Activated CD4-positive, alpha-beta T cell treated with anti-CD3 and anti-CD28 coated beads, Interleukin-2, amount 10 ng/mL, durations not matched to agents 7 days and 5 days (primary cell): ENCODE results near the gene ZMAT3. TPM values are rescaled to one million over a fixed set of nuclear protein-coding genes. Genes with fewer than 3 reads are reported as not detected.
"Not testable (repeated sequence)": the region's sequence is repeated elsewhere in the genome, so short reads cannot be mapped to it uniquely, and the experiment has no call there.

Experiments
- CTCF ChIA-PET: fragments of 350-600 bp; sonication (Branson Sonifier 250); formaldehyde crosslinking; loops from one replicate; lab custom pipeline; 2021; ENCODE audit warnings: antibody characterized with exemption; lab: Charles Lee
- POLR2A ChIA-PET: fragments of 350-600 bp; sonication (Branson Sonifier 250); formaldehyde crosslinking; loops from one replicate; lab custom pipeline; 2021; ENCODE audit warnings: antibody characterized with exemption; lab: Charles Lee
- DNase-seq: peaks from one replicate; pipeline ENCODE4 v3.0.0-alpha.2; 2020
- H3K27ac Mint-ChIP-seq: one replicate; pipeline ENCODE4 v1.8.0; 2021; ENCODE audit warnings: mild to moderate bottlenecking, moderate library complexity, mixed read lengths
- H3K27me3 Mint-ChIP-seq: one replicate; pipeline ENCODE4 v1.8.0; 2021; ENCODE audit warnings: mixed read lengths
- H3K36me3 Mint-ChIP-seq: one replicate; pipeline ENCODE4 v1.8.0; 2021; ENCODE audit warnings: low read depth, mixed read lengths
- H3K4me1 Mint-ChIP-seq: one replicate; pipeline ENCODE4 v1.8.0; 2021; ENCODE audit warnings: mixed read lengths
- H3K4me3 Mint-ChIP-seq: one replicate; pipeline ENCODE4 v1.8.0; 2021; ENCODE audit warnings: mild to moderate bottlenecking, moderate library complexity, mixed read lengths
- H3K9me3 Mint-ChIP-seq: one replicate; pipeline ENCODE4 v1.8.0; 2021; ENCODE audit warnings: mixed read lengths
- total RNA-seq, 2 experiments: library from RNA; stranded (reverse); gene quantifications; one replicate each; pipeline ENCODE4 v1.2.3, GENCODE V29; 2021

The ZMAT3 gene
- total RNA-seq, 2 experiments from 2014 or later: 23.0 to 23.6 TPM

DNA sequence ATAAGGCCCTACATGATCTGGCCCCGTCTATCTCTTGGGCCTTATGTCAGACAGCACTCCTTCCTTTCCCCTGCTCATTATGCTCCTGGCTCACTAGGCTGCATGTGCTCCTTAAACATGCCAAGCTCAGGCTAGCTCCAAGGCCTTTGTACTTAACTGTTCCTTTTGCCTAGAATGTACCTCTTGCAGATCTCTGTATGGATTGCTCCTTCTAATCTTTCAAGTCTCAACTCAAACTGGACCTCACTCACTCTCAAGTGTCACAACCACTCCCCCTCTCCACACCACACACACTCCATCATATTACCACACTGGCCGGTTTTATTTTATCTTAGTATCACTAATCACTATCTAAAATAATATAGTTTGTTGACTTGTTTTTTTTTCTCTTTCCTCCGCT lies 36.4 kb downstream of the ZMAT3 start:
- Mint-ChIP-seq H3K27me3 (no peaks in the 10 kb centered on the region), H3K4me1 (peaks cover 8% of the 10 kb centered on the region), H3K9me3 (peaks cover 2% of the 10 kb centered on the region), H3K4me3 (no peak overlapping the region), H3K36me3 (peaks cover 32% of the 10 kb centered on the region), H3K27ac (no peak overlapping the region)
- ChIA-PET CTCF (no interaction called here), POLR2A (no interaction called here)
- DNase-seq: no peak

- POLR2A ChIA-PET, CTCF ChIA-PET, H3K27ac Mint-ChIP-seq, H3K27me3 Mint-ChIP-seq, DNase-seq, H3K4me3 Mint-ChIP-seq, H3K4me1 Mint-ChIP-seq, H3K9me3 Mint-ChIP-seq: not testable (repeated sequence)
- H3K36me3 Mint-ChIP-seq: peaks cover 26% of the 10 kb centered on the region
Measured at GRCh38 chr3:179033304-179033657, 38.3 kb downstream of the ZMAT3 start.

DNA sequence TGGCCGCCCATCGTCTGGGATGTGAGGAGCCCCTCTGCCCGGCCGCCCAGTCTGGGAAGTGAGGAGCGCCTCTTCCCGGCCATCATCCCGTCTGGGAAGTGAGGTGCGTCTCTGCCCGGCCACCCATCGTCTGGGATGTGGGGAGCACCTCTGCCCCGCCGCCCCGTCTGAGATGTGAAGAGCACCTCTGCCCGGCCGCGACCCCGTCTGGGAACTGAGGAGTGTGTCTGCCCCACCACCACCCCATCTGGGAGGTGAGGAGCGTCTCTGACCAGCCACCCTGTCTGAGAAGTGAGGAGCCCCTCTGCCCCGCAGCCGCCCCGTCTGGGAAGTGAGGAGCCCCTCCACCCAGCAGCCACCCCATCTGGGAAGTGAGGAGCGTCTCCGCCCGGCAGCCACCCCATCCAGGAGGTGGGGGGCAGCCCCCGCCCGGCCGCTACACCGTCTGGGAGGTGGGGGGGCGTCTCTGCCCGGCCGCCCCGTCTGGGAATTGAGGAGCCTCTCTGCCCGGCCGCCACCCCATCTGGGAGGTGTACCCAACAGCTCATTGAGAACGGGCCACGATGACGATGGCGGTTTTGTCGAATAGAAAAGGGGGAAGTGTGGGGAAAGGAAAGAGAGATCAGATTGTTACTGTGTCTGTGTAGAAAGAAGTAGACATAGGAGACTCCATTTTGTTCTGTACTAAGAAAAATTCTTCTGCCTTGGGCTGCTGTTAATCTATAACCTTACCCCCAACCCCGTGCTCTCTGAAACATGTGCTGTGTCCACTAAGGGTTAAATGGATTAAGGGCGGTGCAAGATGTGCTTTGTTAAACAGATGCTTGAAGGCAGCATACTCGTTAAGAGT lies 38.9 kb downstream of the ZMAT3 start:
- H3K27ac Mint-ChIP-seq, CTCF ChIA-PET, POLR2A ChIA-PET: not testable (repeated sequence)

GRCh38 chr3:179029096-179029495 lies 42.5 kb downstream of the ZMAT3 start:
- ChIA-PET POLR2A (no interaction called here), CTCF (interaction anchor here (0.9 kb wide), 1 partner anchor 76 kb away, joined by 3 read pairs; no protein-coding TSS in a partner anchor)
- H3K36me3 Mint-ChIP-seq: peaks cover 25% of the 10 kb centered on the region

More for the DNA sequence above, 38.9 kb downstream of the ZMAT3 start:
- H3K9me3 Mint-ChIP-seq, H3K4me3 Mint-ChIP-seq, H3K27me3 Mint-ChIP-seq, DNase-seq: not testable (repeated sequence)
- Mint-ChIP-seq H3K36me3 (peaks cover 20% of the 10 kb centered on the region), H3K4me1 (peaks cover 14% of the 10 kb centered on the region)

GRCh38 chr3:179028408-179028807 lies 43.2 kb downstream of the ZMAT3 start:
- peaks cover 25% of the 10 kb centered on the region for H3K36me3 Mint-ChIP-seq
- H3K4me3 Mint-ChIP-seq: no peak overlapping the region
- no peaks in the 10 kb centered on the region for H3K9me3 Mint-ChIP-seq
- H3K27me3 Mint-ChIP-seq: no peaks in the 10 kb centered on the region
- H3K4me1 Mint-ChIP-seq: peaks cover 22% of the 10 kb centered on the region
- DNase-seq: no peak
- CTCF ChIA-PET: no interaction called here
- POLR2A ChIA-PET: no interaction called here
- peak overlapping the region; percentile 65 for H3K27ac Mint-ChIP-seq

More at GRCh38 chr3:179029096-179029495, 42.5 kb downstream of the ZMAT3 start:
- peaks cover 25% of the 10 kb centered on the region for H3K4me1 Mint-ChIP-seq
- H3K4me3 Mint-ChIP-seq: no peak overlapping the region
- no peak overlapping the region for H3K27ac Mint-ChIP-seq
- no peaks in the 10 kb centered on the region for H3K9me3 Mint-ChIP-seq
- DNase-seq: no peak
- no peaks in the 10 kb centered on the region for H3K27me3 Mint-ChIP-seq

DNA sequence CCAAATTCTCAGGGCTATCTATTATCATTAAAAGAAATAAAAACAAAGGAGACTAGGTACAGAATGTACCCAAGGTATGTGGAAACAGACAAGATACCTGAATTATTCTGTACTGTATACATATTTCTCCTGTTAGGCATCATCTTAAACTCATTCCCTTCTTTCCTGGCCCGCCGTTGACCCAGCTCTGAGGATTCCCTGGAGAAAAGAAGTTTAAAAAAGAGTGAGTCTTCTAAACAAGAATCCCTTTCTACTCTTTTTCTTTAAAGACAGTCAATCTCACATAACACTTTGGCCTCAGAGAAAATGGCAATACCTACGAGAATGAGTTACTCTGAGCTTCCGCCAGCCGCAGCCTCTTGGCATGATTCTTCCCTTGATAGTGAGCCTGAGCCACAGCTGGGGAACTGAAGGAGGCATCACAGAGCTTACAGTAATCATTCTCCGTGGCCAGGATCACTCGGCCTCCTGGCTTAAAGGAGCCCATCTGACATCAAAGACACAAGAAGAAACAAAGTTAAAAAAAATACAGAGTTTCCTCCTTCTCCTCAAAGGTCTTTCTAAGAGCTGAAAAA lies 44.2 kb downstream of the ZMAT3 start:
- Mint-ChIP-seq H3K36me3 (peaks cover 25% of the 10 kb centered on the region), H3K27me3 (no peaks in the 10 kb centered on the region), H3K9me3 (no peaks in the 10 kb centered on the region), H3K4me3 (no peak overlapping the region), H3K4me1 (peaks cover 22% of the 10 kb centered on the region), H3K27ac (peak overlapping the region; percentile 72)
- DNase-seq: peak; percentile 30
- ChIA-PET CTCF (interaction anchor here (0.7 kb wide), 1 partner anchor 11 kb away, joined by 3 read pairs; no protein-coding TSS in a partner anchor), POLR2A (no interaction called here)

DNA sequence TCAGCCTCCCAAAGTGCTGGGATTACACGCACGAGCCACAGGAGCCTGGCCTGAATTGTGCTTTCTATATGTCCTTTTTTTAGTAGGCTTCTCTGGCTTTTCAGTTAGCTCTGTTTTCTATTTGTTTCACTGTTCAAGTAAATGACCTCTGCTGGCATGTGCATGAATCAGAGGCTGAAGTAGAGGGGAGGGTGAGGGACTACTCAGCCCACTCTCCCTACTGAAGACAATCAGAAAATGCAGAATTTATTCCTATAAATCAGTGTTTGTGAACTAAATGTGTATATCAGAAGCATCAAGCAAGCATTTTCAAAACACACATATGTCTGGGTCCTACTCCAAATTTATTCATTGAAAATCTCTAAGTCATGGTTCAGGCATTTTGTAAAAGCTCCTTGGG lies 45.0 kb downstream of the ZMAT3 start:
- ChIA-PET CTCF (interaction anchor here (1.3 kb wide), 1 partner anchor 11 kb away, joined by 7 read pairs; no protein-coding TSS in a partner anchor), POLR2A (no interaction called here)
- Mint-ChIP-seq H3K27me3 (no peaks in the 10 kb centered on the region), H3K27ac (no peak overlapping the region), H3K9me3 (no peaks in the 10 kb centered on the region), H3K4me1 (peaks cover 28% of the 10 kb centered on the region), H3K4me3 (no peak overlapping the region), H3K36me3 (peaks cover 25% of the 10 kb centered on the region)
- no peak for DNase-seq

GRCh38 chr3:179021119-179021903 lies 50.3 kb downstream of the ZMAT3 start:
- no peak for DNase-seq
- peak overlapping the region; percentile 81 for H3K27ac Mint-ChIP-seq
- peaks cover 20% of the 10 kb centered on the region for H3K36me3 Mint-ChIP-seq
- peak overlapping the region; percentile 63 for H3K4me3 Mint-ChIP-seq
- peaks cover 49% of the 10 kb centered on the region for H3K4me1 Mint-ChIP-seq
- H3K9me3 Mint-ChIP-seq: no peaks in the 10 kb centered on the region
- ChIA-PET POLR2A (no interaction called here), CTCF (no interaction called here)
- no peaks in the 10 kb centered on the region for H3K27me3 Mint-ChIP-seq

- ChIA-PET POLR2A (no interaction called here), CTCF (no interaction called here)
- H3K36me3 Mint-ChIP-seq: peaks cover 18% of the 10 kb centered on the region
- no peaks in the 10 kb centered on the region for H3K27me3 Mint-ChIP-seq
- no peak for DNase-seq
- peaks cover 61% of the 10 kb centered on the region for H3K4me1 Mint-ChIP-seq
- H3K9me3 Mint-ChIP-seq: no peaks in the 10 kb centered on the region
- H3K27ac Mint-ChIP-seq: no peak overlapping the region
- H3K4me3 Mint-ChIP-seq: no peak overlapping the region
Measured at GRCh38 chr3:179020112-179020511, 51.5 kb downstream of the ZMAT3 start.

DNA sequence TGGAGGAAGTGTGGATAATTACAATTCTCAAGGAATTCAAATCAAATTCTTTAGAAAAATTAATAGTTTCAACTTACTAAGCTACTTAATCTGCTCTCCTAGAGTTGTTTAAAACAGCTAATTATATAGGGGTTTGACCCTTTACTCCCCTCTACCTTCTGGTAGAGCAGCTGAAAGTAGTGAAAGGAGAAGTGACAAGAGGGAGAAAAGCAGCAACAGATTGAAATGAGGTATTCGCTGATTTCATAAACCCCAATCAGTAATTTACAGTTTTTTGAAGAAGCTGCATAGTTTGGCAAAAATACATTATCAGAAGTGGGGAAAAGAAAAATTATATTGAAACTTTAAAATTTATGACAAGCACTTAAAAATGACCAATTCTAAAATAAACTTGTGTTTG lies 52.8 kb downstream of the ZMAT3 start:
- Mint-ChIP-seq H3K27me3 (no peaks in the 10 kb centered on the region), H3K27ac (no peak overlapping the region), H3K4me1 (peaks cover 66% of the 10 kb centered on the region), H3K36me3 (peaks cover 14% of the 10 kb centered on the region), H3K4me3 (no peak overlapping the region), H3K9me3 (no peaks in the 10 kb centered on the region)
- POLR2A ChIA-PET: no interaction called here
- no peak for DNase-seq
- CTCF ChIA-PET: interaction anchor here (0.6 to 0.9 kb wide), 3 partner anchors 58 to 435 kb away, joined by 3 read pairs; no protein-coding TSS in a partner anchor

- Mint-ChIP-seq H3K9me3 (no peaks in the 10 kb centered on the region), H3K4me3 (peak overlapping the region; percentile 64), H3K27me3 (no peaks in the 10 kb centered on the region), H3K27ac (peak overlapping the region; percentile 77), H3K4me1 (peaks cover 64% of the 10 kb centered on the region), H3K36me3 (peaks cover 14% of the 10 kb centered on the region)
- POLR2A ChIA-PET: no interaction called here
- no peak for DNase-seq
- CTCF ChIA-PET: interaction anchor here (3.2 kb wide), 1 partner anchor 303 kb away, joined by 21 read pairs; no protein-coding TSS in a partner anchor
Measured at GRCh38 chr3:179016979-179017670, 54.5 kb downstream of the ZMAT3 start.

DNA sequence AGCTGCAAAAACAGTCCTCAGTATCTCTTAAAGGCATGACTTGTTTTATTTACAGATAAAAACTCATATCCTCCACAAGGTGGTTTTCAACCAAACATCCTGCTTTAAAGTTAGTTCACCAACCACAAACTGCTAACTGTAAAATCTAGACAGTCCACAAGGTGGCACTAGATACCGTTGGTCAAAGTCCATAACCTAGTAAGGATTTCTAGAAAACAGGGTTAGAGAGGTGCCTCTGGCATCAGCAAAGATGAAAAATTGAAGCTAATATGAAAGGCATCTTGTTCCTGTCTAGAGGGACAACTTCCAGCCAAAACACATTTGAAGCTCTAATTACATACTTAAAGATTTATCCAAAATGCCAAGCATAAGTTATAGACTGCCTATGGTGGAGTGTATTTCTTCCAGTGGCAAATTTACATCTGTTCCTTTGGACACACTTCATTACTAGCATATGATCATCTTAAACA lies 56.0 kb downstream of the ZMAT3 start:
- CTCF ChIA-PET: interaction anchor here (0.6 to 3.2 kb wide), 14 partner anchors 11 to 338 kb away, joined by 3 to 21 read pairs (median 4); no protein-coding TSS in a partner anchor
- peak overlapping the region; percentile 14 for H3K27ac Mint-ChIP-seq
- POLR2A ChIA-PET: no interaction called here
- no peak overlapping the region for H3K4me3 Mint-ChIP-seq
- H3K36me3 Mint-ChIP-seq: peaks cover 14% of the 10 kb centered on the region
- no peaks in the 10 kb centered on the region for H3K9me3 Mint-ChIP-seq
- peak; percentile 87 for DNase-seq
- peaks cover 49% of the 10 kb centered on the region for H3K4me1 Mint-ChIP-seq
- peaks cover 5% of the 10 kb centered on the region for H3K27me3 Mint-ChIP-seq
